Left lung (tissue), 10 donors: ENCODE measurements around the gene PPFIA4. TPM values are rescaled to one million over a fixed set of nuclear protein-coding genes. Genes with fewer than 3 reads are reported as not detected.

Experiments
- ATAC-seq: fragments of 200-7000 bp; cut with Tn5 transposase; one replicate; pipeline ENCODE4 v1.9.1; 2020; ENCODE audit warnings: moderate library complexity
- DNase-seq, 4 donors: peaks; one replicate each; pipeline ENCODE4 v3.0.0-alpha.2; 2013 to 2020
- H3K27ac ChIP-seq, 2 donors: fragments of 200-600 bp; sonication (generic) in 1 of 2; one replicate each; pipeline versions ENCODE4 v1.5.0 to v1.8.0; 2020 to 2021
- H3K27me3 ChIP-seq, 2 donors: fragments of 200-600 bp; sonication (generic) in 1 of 2; one replicate each; pipeline versions ENCODE4 v1.5.0 to v1.8.0; 2020 to 2021
- H3K36me3 ChIP-seq, 2 donors: fragments of 200-600 bp; sonication (generic) in 1 of 2; one replicate each; pipeline versions ENCODE4 v1.5.0 to v1.8.0; 2020 to 2021
- H3K4me1 ChIP-seq, 2 donors: fragments of 200-600 bp; one replicate each; pipeline ENCODE4 v1.8.0; 2021
- H3K4me3 ChIP-seq, 2 donors: fragments of 200-600 bp; sonication (generic) in 1 of 2; one replicate each; pipeline versions ENCODE4 v1.5.0 to v1.8.0; 2020 to 2021; ENCODE audit warnings: mild to moderate bottlenecking in 1 of 2
- H3K9me3 ChIP-seq, 2 donors: fragments of 200-600 bp; sonication (generic) in 1 of 2; one replicate each; pipeline versions ENCODE4 v1.5.0 to v1.8.0; 2020 to 2021
- CTCF ChIP-seq, 2 donors: fragments of 200-600 bp; sonication (generic) in 1 of 2; IDR thresholded peaks; one replicate each; pipeline versions ENCODE4 v1.5.0 to v1.8.0; 2021; ENCODE audit warnings: antibody characterized with exemption in 2 of 2
- intact Hi-C, 2 donors: fragments of 100-400 bp; cut with DNase I; formaldehyde crosslinking; loops; one replicate each; pipeline versions ENCODE4 v1.11.2 to v1.14.2; 2022
- polyA plus RNA-seq, 6 donors: library from polyadenylated mRNA; unstranded; fragments of 120-200 nt; gene quantifications; one replicate each; pipeline ENCODE4 v1.2.1, GENCODE V29; 2013; ENCODE audit not compliant: insufficient read length in 6 of 6
- total RNA-seq, 2 donors: library from RNA; stranded (reverse); fragmentation: NEBNext Ultra II Directional; extraction: Animal tissue kit (Norgen Biotek cat#: 25700); gene quantifications; one replicate each; pipeline ENCODE4 v1.2.1, GENCODE V29; 2021
- donor health status: DM: no; HTN: yes; CAD: no.
- donor health status: DM: no; HTN: no; CAD: no.

Gene PPFIA4
- total and polyA plus RNA-seq, 8 donors, result 1.3 to 5.1 (median 3.3) TPM

- H3K27ac ChIP-seq, result no peak overlapping the region
- TF ChIP-seq CTCF (IDR thresholded peaks at IDR 0.05), result no peak
- no peak for ATAC-seq
- peaks cover 0 to 16% of the 10 kb centered on the region in 2 donors for H3K4me1 ChIP-seq
- H3K27me3 ChIP-seq, result no peaks in the 10 kb centered on the region
- H3K9me3 ChIP-seq, result no peaks in the 10 kb centered on the region
- no peak for DNase-seq
- H3K36me3 ChIP-seq, result no peaks in the 10 kb centered on the region
- intact Hi-C loops, result no loop called here
- no peak overlapping the region for H3K4me3 ChIP-seq
Observed at GRCh38 chr1:202987255-202987654, 39.0 kb upstream of the PPFIA4 start.

GRCh38 chr1:202987922-202988583 lies 38.2 kb upstream of the PPFIA4 start:
- no peak for ATAC-seq
- Histone ChIP-seq H3K27ac (no peak overlapping the region), H3K9me3 (no peaks in the 10 kb centered on the region), H3K27me3 (no peaks in the 10 kb centered on the region), H3K36me3 (no peaks in the 10 kb centered on the region), H3K4me3 (no peak overlapping the region), H3K4me1 (peaks cover 0 to 10% of the 10 kb centered on the region in 2 donors)
- intact Hi-C loops, result no loop called here
- no peak for TF ChIP-seq CTCF (IDR thresholded peaks at IDR 0.05)
- no peak for DNase-seq

- Histone ChIP-seq H3K27me3 (peaks cover 0 to 9% of the 10 kb centered on the region in 2 donors), H3K4me3 (no peak overlapping the region), H3K4me1 (peaks cover 0 to 6% of the 10 kb centered on the region in 2 donors), H3K9me3 (no peaks in the 10 kb centered on the region), H3K27ac (no peak overlapping the region), H3K36me3 (no peaks in the 10 kb centered on the region)
- intact Hi-C loops, result loop anchor here in 1 of 2 donors (10.0 kb wide), 1 partner anchor 55 kb away; no protein-coding TSS in a partner anchor
- DNase-seq, result no peak
- TF ChIP-seq CTCF (IDR thresholded peaks at IDR 0.05), result no peak
- no peak for ATAC-seq
Observed at GRCh38 chr1:202989879-202990278, 36.4 kb upstream of the PPFIA4 start.

GRCh38 chr1:202991112-202991511 lies 35.2 kb upstream of the PPFIA4 start:
- no peak for ATAC-seq
- no peak for TF ChIP-seq CTCF (IDR thresholded peaks at IDR 0.05)
- Histone ChIP-seq H3K27me3 (peaks cover 0 to 16% of the 10 kb centered on the region in 2 donors), H3K9me3 (no peaks in the 10 kb centered on the region), H3K4me3 (no peak overlapping the region), H3K4me1 (peaks cover 0 to 6% of the 10 kb centered on the region in 2 donors), H3K27ac (no peak overlapping the region), H3K36me3 (no peaks in the 10 kb centered on the region)
- intact Hi-C loops, result loop anchor here in 1 of 2 donors (10.0 kb wide), 1 partner anchor 56 kb away; no protein-coding TSS in a partner anchor
- DNase-seq, result no peak

GRCh38 chr1:202994756-202995155 lies 31.5 kb upstream of the PPFIA4 start:
- Histone ChIP-seq H3K4me3 (no peak overlapping the region), H3K27me3 (peaks cover 0 to 23% of the 10 kb centered on the region in 2 donors), H3K9me3 (no peaks in the 10 kb centered on the region), H3K36me3 (no peaks in the 10 kb centered on the region), H3K27ac (no peak overlapping the region), H3K4me1 (no peaks in the 10 kb centered on the region)
- no peak for TF ChIP-seq CTCF (IDR thresholded peaks at IDR 0.05)
- intact Hi-C loops, result loop anchor here in 1 of 2 donors (10.0 kb wide), 1 partner anchor 60 kb away; no protein-coding TSS in a partner anchor
- DNase-seq (no peak), ATAC-seq (no peak)
